ENCODE measurements around the gene LRRC8C.

Gene LRRC8C

DNA sequence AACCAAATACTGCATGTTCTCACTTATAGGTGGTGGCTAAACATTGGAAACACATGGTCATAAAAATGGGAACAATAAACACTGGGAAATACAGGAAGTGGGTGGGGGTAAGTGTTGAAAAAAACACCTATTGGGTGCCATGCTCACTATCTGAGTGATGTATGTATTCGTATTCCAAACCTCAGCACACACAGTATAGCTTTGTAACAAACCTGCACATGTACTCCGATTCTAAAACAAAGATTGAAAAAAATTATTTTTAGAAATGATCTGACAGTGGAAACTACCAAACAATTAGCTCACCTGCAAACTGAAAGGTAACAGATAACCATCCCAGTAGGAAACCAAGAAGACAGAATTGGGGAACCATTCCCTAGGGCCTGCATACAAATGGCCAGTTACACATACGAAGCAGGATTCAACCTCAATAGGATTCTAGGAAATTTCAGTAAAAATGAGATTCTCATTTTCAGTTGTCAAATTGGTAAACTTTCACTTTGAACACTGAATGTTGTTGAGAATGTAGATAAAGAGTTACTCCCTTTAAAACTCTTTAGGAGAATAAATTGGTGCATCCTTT is 99.8 kb downstream of the LRRC8C start:
- no peak overlapping the region for H3K4me3 ChIP-seq (ENCODE audit: low read length)
- TF ChIP-seq, protein P1, sequence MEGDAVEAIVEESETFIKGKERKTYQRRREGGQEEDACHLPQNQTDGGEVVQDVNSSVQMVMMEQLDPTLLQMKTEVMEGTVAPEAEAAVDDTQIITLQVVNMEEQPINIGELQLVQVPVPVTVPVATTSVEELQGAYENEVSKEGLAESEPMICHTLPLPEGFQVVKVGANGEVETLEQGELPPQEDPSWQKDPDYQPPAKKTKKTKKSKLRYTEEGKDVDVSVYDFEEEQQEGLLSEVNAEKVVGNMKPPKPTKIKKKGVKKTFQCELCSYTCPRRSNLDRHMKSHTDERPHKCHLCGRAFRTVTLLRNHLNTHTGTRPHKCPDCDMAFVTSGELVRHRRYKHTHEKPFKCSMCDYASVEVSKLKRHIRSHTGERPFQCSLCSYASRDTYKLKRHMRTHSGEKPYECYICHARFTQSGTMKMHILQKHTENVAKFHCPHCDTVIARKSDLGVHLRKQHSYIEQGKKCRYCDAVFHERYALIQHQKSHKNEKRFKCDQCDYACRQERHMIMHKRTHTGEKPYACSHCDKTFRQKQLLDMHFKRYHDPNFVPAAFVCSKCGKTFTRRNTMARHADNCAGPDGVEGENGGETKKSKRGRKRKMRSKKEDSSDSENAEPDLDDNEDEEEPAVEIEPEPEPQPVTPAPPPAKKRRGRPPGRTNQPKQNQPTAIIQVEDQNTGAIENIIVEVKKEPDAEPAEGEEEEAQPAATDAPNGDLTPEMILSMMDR (conservative IDR thresholded peaks at IDR 0.05; ENCODE audit: low read length) = no peak
- DNase-seq (ENCODE audit: low read depth) = no peak

DNA sequence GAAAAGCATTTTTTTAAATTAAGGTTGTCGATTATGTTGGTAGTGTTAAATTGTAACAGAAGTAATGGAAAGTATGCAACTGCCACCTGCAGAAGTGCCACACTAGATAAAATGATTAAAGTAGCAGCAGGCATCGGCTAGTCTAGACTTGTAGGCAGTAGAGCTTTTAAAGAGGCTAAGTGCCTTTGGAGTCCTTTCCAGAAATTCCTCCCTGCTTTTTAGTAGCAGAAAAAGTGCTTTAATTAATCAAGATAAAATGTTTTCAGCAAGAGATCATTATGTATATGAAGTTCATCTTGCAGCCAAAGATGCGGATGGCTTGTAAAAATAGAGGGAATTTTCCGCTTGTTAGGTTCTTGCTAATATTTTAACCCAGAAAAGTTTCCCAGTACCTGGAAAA is 100.8 kb downstream of the LRRC8C start:
- DNase-seq (ENCODE audit: low read depth) = no peak
- TF ChIP-seq, protein P1 (conservative IDR thresholded peaks at IDR 0.05; ENCODE audit: low read length) = no peak
- H3K4me3 ChIP-seq (ENCODE audit: low read length) = no peak overlapping the region

DNA sequence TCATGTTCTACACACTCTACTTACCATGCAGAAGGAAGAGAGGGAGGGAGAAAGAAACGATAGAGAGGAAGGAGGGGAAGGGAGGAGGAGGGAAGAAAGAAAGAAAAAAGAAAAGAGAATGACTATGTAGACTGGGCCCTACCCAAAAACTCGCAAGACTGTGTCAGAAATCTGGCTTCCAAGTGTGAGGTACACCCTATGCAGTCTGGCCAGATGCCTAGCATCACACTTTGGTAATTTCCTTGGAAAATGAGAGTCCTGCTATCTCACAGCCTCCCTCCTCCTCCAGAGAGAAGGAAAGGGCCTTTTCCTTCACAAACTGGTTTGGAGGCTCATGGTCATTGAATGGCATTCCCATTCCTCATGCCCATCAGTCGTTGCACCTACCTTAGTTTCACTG is 101.5 kb downstream of the LRRC8C start:
- H3K4me3 ChIP-seq (ENCODE audit: low read length) = no peak overlapping the region
- TF ChIP-seq, protein P1 (conservative IDR thresholded peaks at IDR 0.05; ENCODE audit: low read length) = no peak
- DNase-seq (ENCODE audit: low read depth) = no peak

DNA sequence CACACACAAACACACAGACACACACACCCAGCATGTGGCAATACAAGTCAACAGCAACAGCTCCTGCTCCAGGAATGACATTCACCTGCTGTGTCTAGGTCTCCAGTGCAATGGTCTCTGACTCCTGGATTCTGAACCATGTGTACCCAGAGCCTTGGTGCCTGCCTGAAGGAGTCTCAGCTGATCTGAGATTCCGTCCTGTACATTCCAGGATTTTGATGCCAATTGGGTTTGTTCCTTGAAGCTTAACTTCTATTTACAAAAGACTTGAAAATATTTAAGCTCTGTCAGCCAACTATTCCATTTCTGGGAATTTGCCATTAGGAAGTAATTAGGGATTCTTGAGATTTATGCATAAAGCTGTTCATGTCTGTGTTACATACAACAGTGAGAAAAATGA is 102.6 kb downstream of the LRRC8C start:
- no peak for DNase-seq (ENCODE audit: low read depth)
- H3K4me3 ChIP-seq (ENCODE audit: low read length) = no peak overlapping the region
- TF ChIP-seq, protein P1 (conservative IDR thresholded peaks at IDR 0.05; ENCODE audit: low read length) = no peak

DNA sequence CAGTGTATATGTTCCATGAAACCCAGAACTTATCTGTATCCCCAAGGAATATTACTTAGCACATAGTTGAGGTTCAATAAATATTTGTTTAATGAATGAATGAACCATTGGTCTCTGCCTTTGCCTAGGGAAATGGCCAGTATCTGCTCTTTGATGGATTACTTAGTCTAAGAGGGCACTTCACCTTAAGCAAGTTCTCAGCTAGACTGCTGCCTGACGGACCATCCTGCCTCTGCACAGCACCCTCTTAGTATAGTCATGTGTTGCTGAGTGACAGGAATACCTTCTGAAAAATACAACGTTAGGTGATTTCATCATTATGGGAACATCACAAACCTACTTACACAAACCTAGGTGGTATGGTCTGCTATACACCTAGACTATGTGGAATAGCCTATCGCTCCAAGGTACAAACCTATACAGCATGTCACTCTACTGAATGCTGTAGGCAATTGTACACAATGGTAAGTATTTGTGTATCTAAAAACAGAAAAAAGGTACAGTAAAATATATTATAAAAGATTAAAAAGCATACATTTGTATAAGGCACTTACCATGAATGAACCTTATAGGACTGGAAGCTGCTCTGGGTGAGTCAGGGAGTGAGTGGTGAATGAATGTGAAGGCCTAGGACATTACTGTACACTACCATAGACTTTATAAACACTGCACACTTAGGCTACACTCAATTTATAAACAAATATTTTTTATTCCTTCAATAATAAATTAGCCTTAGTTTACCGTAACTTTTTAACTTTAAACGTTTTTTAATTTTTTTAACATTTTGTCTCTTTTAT is 104.2 kb downstream of the LRRC8C start:
- TF ChIP-seq, protein P1 (conservative IDR thresholded peaks at IDR 0.05; ENCODE audit: low read length) = no peak
- no peak for DNase-seq (ENCODE audit: low read depth)
- no peak overlapping the region for H3K4me3 ChIP-seq (ENCODE audit: low read length)

DNA sequence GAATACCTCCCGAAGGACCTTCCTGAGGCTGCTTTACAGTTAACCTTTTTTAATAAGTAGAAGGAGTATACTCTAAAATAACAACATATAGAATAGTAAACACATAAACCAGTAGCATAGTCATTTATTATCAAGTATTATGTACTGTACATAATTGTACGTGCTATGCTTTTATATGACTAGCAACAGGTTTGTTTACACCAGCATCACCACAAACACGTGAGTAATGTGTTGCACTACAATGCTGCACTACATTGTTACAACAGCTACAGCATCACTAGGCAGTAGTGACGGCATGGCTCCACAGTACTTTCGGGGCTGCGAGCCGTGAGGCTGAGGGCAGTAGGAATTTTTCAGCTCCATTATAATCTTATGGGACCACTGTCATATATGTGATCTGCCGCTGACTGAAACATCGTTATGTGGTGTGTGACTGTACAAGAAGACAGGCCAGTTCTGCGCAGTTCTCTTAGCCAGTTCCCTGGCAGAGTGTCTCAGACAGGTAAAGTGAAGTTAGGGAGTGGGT is 105.1 kb downstream of the LRRC8C start:
- H3K4me3 ChIP-seq (ENCODE audit: low read length) = no peak overlapping the region
- no peak for DNase-seq (ENCODE audit: low read depth)
- TF ChIP-seq, protein P1 (conservative IDR thresholded peaks at IDR 0.05; ENCODE audit: low read length) = no peak
